Measurements from ENCODE around the gene SYT3.

The SYT3 gene

DNA sequence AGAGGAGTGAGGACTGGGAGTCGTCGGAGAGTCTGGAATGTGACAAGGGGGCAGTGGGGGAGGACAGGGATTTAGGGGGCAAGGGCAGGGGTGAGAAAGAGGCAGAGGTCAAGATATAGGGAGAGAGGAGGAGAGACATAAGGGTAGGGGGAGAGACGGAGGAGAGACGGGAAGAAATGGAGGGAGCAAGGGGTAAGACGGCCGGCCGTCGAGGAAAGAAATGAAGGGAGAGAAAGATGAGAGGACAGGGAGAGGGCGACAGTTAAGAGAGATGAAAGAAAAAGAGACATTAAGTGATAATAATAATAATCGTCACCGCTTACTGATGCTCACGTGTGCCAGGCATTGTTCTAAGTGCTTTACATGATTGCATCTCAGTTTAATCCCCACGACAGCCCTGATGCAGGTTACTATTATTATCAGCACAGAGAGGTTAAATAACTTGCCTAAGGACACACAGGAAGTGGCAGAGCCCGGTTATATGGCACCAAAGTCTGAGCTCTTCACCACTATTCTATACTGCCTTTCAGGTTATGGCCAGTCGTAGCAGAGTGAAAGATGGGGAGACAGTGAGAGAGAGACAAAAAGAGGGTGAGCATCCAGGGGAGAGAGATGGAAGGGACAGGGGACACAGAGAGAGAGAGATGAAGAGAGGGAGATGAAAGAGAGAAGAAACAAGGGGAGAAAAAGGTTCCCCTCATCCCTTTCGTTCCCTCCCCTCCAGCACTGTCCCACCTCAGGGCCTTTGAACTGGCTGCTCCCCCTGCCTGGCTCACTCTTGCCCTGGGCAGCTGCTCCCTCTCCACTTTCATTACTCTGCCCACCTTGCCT is 23.2 kb upstream of the SYT3 start:
- no peak for DNase-seq (ENCODE audit: low spot score)
- ChIA-PET CTCF (interaction anchor here (0.6 kb wide), 1 partner anchor 31 kb away, joined by 4 read pairs; no protein-coding TSS in a partner anchor), POLR2A (ENCODE audit: low non-redundant PET) (no interaction called here)
- TF ChIP-seq, protein P1, sequence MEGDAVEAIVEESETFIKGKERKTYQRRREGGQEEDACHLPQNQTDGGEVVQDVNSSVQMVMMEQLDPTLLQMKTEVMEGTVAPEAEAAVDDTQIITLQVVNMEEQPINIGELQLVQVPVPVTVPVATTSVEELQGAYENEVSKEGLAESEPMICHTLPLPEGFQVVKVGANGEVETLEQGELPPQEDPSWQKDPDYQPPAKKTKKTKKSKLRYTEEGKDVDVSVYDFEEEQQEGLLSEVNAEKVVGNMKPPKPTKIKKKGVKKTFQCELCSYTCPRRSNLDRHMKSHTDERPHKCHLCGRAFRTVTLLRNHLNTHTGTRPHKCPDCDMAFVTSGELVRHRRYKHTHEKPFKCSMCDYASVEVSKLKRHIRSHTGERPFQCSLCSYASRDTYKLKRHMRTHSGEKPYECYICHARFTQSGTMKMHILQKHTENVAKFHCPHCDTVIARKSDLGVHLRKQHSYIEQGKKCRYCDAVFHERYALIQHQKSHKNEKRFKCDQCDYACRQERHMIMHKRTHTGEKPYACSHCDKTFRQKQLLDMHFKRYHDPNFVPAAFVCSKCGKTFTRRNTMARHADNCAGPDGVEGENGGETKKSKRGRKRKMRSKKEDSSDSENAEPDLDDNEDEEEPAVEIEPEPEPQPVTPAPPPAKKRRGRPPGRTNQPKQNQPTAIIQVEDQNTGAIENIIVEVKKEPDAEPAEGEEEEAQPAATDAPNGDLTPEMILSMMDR (conservative IDR thresholded peaks at IDR 0.05; ENCODE audit: low read depth), result no peak
- H3K27ac ChIP-seq, result no peak overlapping the region

DNA sequence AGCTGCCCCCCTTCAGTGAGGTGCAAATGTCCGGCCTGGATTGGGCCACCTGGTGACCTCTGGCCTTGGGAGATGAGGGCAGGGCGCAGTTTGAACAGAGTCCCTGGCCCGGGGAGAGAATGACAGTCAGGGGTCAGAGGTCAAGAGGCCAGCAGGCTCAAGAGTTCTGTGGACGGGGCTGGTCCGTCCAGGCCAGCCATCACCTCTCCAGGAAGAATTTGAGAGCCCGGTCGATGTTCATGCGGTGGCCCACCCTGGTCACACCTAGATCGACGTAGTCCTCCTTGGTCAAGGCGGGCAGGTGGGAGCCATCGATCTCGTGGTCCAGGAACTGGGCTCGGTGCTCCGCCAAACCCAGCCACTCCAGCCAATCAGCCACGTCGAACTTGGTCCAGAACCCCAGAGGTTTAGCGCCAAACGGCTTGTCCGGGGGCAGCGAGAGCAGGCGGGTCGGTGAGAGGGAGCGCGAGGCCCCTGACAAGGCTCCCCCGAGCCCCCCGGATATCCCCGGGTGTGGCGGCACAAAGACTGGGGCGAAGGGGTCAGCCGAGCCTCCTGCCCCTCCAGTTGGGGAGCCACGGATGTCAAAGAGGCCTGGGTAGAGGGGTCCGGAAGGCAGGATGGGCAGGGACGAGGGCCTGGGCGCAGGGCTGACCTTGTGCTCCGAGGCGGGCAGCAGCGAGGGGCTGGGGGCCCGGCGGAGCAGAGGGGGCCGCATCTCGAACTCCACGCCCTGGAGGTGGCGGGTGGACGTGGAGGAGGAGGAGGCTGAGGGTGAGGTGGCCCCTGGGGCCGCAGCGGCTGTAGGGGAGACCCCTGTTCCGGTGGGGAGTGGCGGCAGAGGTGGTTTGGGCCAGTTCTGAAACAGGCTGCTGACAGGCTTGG is 22.3 kb upstream of the SYT3 start:
- POLR2A ChIA-PET (ENCODE audit: low non-redundant PET), result no interaction called here
- TF ChIP-seq, protein P1 (conservative IDR thresholded peaks at IDR 0.05; ENCODE audit: low read depth), result no peak
- DNase-seq (ENCODE audit: low spot score), result no peak
- no peak overlapping the region for H3K27ac ChIP-seq
- CTCF ChIA-PET, result no interaction called here

DNA sequence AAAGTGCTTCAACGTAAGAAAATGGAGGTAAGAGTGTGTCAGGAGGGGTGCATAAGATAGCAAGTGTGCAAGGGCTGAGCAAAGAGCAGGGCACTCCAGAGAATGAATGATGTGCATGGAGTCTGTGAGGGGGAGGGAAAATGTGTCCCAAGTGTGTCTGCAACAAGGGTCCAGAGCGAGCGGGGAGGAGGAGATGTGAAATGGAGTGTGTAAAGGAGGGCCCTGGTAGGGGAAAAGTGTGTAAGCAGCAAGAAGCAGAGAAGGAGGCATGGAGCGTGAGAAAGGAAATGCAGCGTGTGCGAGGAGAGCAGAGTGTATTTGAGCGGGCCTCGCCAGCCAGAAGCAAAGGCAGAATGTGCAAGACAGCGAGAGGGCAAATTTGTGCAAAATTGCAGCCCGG is 21.3 kb upstream of the SYT3 start:
- no peak for DNase-seq (ENCODE audit: low spot score)
- TF ChIP-seq, protein P1 (conservative IDR thresholded peaks at IDR 0.05; ENCODE audit: low read depth), result no peak
- POLR2A ChIA-PET (ENCODE audit: low non-redundant PET), result no interaction called here
- no peak overlapping the region for H3K27ac ChIP-seq
- CTCF ChIA-PET, result no interaction called here

DNA sequence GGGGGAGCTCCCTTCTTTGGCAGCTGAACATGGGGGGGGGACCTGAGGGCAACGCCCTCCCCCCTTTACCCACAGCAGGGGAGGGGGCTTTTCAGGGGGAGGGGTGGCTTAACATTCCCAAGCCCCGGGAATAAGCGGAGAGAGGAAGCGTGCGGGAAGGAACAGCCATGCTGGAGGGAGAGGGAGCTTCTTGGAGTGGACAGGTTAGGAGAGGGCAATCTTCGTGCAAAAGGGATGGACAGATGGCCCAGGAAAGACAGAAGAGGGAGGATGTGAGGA is 20.3 kb upstream of the SYT3 start:
- ChIA-PET CTCF (interaction anchor here (0.7 kb wide), 1 partner anchor 262 kb away, joined by 3 read pairs; no protein-coding TSS in a partner anchor), POLR2A (ENCODE audit: low non-redundant PET) (interaction anchor here (0.7 kb wide), 1 partner anchor 133 kb away, joined by 6 read pairs; no protein-coding TSS in a partner anchor)
- no peak for DNase-seq (ENCODE audit: low spot score)
- TF ChIP-seq, protein P1 (conservative IDR thresholded peaks at IDR 0.05; ENCODE audit: low read depth), result no peak
- H3K27ac ChIP-seq, result no peak overlapping the region

DNA sequence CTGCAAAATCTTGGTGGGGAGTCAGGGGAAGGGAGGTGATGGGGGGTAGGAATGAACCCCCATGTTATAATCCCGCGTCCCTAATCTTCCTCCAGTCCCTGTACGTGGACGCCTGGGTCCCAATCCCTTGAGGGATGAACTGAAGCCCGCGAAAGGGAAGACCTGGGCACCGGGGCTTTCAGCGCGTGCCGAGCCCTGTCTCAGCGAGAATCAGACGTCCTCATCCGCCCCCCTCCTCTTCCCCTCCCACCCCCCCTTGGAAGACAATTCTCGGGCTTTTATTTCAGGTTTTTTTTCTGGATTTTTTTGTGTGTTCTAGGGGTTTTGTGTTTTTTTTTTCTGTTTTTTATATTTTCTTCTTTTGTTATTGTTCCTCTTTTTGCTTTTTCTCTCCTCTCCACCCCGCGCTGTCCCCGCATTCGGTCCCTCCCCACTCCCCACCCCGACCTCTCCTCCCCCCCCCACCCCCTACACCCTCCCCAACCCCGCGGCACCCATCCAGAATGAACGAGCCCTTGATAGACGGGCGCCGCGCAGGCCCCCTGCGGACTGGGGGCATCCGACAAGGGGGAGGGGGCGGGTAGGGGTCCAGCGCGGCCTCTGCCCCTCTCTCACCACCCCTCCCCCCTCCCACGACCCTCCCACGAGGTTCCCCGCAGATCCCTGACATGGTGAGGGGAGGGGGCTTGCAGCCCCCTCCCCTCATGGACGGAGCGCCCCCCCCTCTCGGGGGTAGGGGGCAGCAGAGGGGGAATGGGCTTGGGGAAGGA is 19.8 kb upstream of the SYT3 start:
- H3K27ac ChIP-seq, result no peak overlapping the region
- ChIA-PET CTCF (interaction anchor here (0.7 kb wide), 1 partner anchor 262 kb away, joined by 3 read pairs; no protein-coding TSS in a partner anchor), POLR2A (ENCODE audit: low non-redundant PET) (interaction anchor here (0.7 kb wide), 1 partner anchor 133 kb away, joined by 6 read pairs; no protein-coding TSS in a partner anchor)
- DNase-seq (ENCODE audit: low spot score), result no peak
- TF ChIP-seq, protein P1 (conservative IDR thresholded peaks at IDR 0.05; ENCODE audit: low read depth), result no peak

Measured in RWPE1 (cell line).